Activated T-helper 1 cell treated with anti-CD3 and anti-CD28 coated beads, Interleukin-12 subunit alpha, Interleukin-12 subunit beta, Interleukin-2, Interleukin-4 antibody, amounts not matched to agents 30 ng/mL and 10 ng/mL and 1 ng/mL, durations not matched to agents 14 hours and 24 hours and 36 hours (primary cell): ENCODE results near the gene NFYC. TPM values are rescaled to one million over a fixed set of nuclear protein-coding genes. Genes with fewer than 3 reads are reported as not detected.

Source experiments
- DNase-seq: peaks from one replicate; pipeline ENCODE4 v3.0.0; 2021; ENCODE audit warnings: low spot score
- H3K27ac Mint-ChIP-seq: one replicate; pipeline ENCODE4 v1.8.0; 2021; ENCODE audit warnings: mild to moderate bottlenecking, mixed read lengths
- H3K27me3 Mint-ChIP-seq: one replicate; pipeline ENCODE4 v1.8.0; 2022; ENCODE audit warnings: mild to moderate bottlenecking, moderate library complexity, mixed read lengths; ENCODE audit not compliant: insufficient read depth
- H3K36me3 Mint-ChIP-seq: one replicate; pipeline ENCODE4 v1.8.0; 2021; ENCODE audit warnings: low read depth, mixed read lengths
- H3K4me1 Mint-ChIP-seq: one replicate; pipeline ENCODE4 v1.8.0; 2021; ENCODE audit warnings: low read depth, mixed read lengths
- H3K4me3 Mint-ChIP-seq: one replicate; pipeline ENCODE4 v1.8.0; 2021; ENCODE audit warnings: mild to moderate bottlenecking, moderate library complexity, mixed read lengths
- H3K9me3 Mint-ChIP-seq: one replicate; pipeline ENCODE4 v1.8.0; 2021; ENCODE audit warnings: mixed read lengths
- intact Hi-C: fragments of 100-400 bp; cut with micrococcal nuclease; formaldehyde crosslinking; loops from one replicate; pipeline ENCODE4 v1.15.1; 2024
- total RNA-seq: library from RNA; stranded (reverse); gene quantifications from 2 replicates; pipeline ENCODE4 v1.2.3, GENCODE V29; 2022

The NFYC gene
- total RNA-seq, 1 donor from 2014 or later: 85.1 TPM

- Mint-ChIP-seq H3K9me3 (no peaks in the 10 kb centered on the region), H3K27ac (no peak overlapping the region), H3K27me3 (peaks cover 14% of the 10 kb centered on the region), H3K4me1 (peaks cover 8% of the 10 kb centered on the region), H3K4me3 (no peak overlapping the region), H3K36me3 (no peaks in the 10 kb centered on the region)
- intact Hi-C loops: no loop called here
- DNase-seq: no peak
Measured at GRCh38 chr1:40815420-40815819, 123.9 kb downstream of the NFYC start.

GRCh38 chr1:40817791-40818263, 126.3 kb downstream of the NFYC start:
- intact Hi-C loops: loop anchor here (1.0 to 2.0 kb wide), 2 partner anchors 15 to 45 kb away; partner anchors contain the start of gene CITED4
- Mint-ChIP-seq H3K27me3 (peaks cover 14% of the 10 kb centered on the region), H3K27ac (no peak overlapping the region), H3K9me3 (no peaks in the 10 kb centered on the region), H3K36me3 (no peaks in the 10 kb centered on the region), H3K4me3 (peak overlapping the region; percentile 66), H3K4me1 (peaks cover 4% of the 10 kb centered on the region)
- DNase-seq: no peak

- Mint-ChIP-seq H3K4me3 (peak overlapping the region; percentile 66), H3K36me3 (no peaks in the 10 kb centered on the region), H3K9me3 (no peaks in the 10 kb centered on the region), H3K27ac (peak overlapping the region; percentile 52), H3K27me3 (peaks cover 9% of the 10 kb centered on the region), H3K4me1 (peaks cover 4% of the 10 kb centered on the region)
- peak; percentile 89 for DNase-seq
- intact Hi-C loops: loop anchor here (2.0 kb wide), 1 partner anchor 44 kb away; the partner anchor contains the start of gene CITED4
Measured at GRCh38 chr1:40818264-40818961, 126.9 kb downstream of the NFYC start.

- Mint-ChIP-seq H3K36me3 (no peaks in the 10 kb centered on the region), H3K4me3 (peak overlapping the region; percentile 51), H3K27me3 (peaks cover 8% of the 10 kb centered on the region), H3K27ac (no peak overlapping the region), H3K9me3 (no peaks in the 10 kb centered on the region), H3K4me1 (peaks cover 4% of the 10 kb centered on the region)
- DNase-seq: no peak
- intact Hi-C loops: loop anchor here (2.0 kb wide), 1 partner anchor 44 kb away; the partner anchor contains the start of gene CITED4
Measured at GRCh38 chr1:40819101-40819500, 127.6 kb downstream of the NFYC start.

- Mint-ChIP-seq H3K4me1 (peaks cover 15% of the 10 kb centered on the region), H3K9me3 (no peaks in the 10 kb centered on the region), H3K36me3 (no peaks in the 10 kb centered on the region), H3K27ac (no peak overlapping the region), H3K27me3 (peaks cover 5% of the 10 kb centered on the region), H3K4me3 (no peak overlapping the region)
- intact Hi-C loops: no loop called here
- DNase-seq: no peak
Measured at GRCh38 chr1:40820251-40820797, 128.8 kb downstream of the NFYC start.

Other genes starting within 250 kb of the NFYC start
- 5.1 and 5.8 TPM in 2 replicates for gene ZFP69B, start 241.2 kb upstream of the NFYC start, total RNA-seq
- gene ZFP69, start 214.4 kb upstream of the NFYC start, total RNA-seq: 3.9 and 4.0 TPM in 2 replicates
- gene EXO5, start 182.9 kb upstream of the NFYC start, total RNA-seq: 18.2 and 18.3 TPM in 2 replicates
- 4.9 and 6.0 TPM in 2 replicates for gene ZNF684, start 160.1 kb upstream of the NFYC start, total RNA-seq
- gene RIMS3, start 26.0 kb upstream of the NFYC start, total RNA-seq: 1.5 and 1.9 TPM in 2 replicates
- gene KCNQ4, start 92.1 kb downstream of the NFYC start, total RNA-seq: 0.78 and 0.88 TPM in 2 replicates
- gene CITED4, start 170.7 kb downstream of the NFYC start, total RNA-seq: 4.1 and 5.0 TPM in 2 replicates